Prostate gland (tissue), 2 donors: ENCODE data around the gene RIT2. TPM values are rescaled to one million over a fixed set of nuclear protein-coding genes. Genes with fewer than 3 reads are reported as not detected.
"Not testable (repeated sequence)": the region's sequence is repeated elsewhere in the genome, so short reads cannot be mapped to it uniquely, and the experiment has no call there.

Experiments used
- DNase-seq: peaks from one replicate; pipeline ENCODE4 v3.0.0-alpha.2; 2019; ENCODE audit warnings: low spot score
- H3K27ac ChIP-seq, 2 donors: fragments of 200-600 bp; sonication (generic); 2 replicates each; pipeline ENCODE4 v1.5.1; 2017 to 2019
- H3K27me3 ChIP-seq: fragments of 200-600 bp; sonication (generic); replicated peaks from 2 replicates; pipeline ENCODE4 v1.5.1; 2019; ENCODE audit not compliant: insufficient read depth
- H3K36me3 ChIP-seq, 2 donors: fragments of 200-600 bp; sonication (generic); 1 replicate in 1 of 2; 2 replicates in 1 of 2; pipeline versions ENCODE4 v1.5.1 to v1.8.1; 2017 to 2019
- H3K4me1 ChIP-seq: fragments of 200-600 bp; sonication (generic); replicated peaks from 2 replicates; pipeline ENCODE4 v1.5.1; 2019
- H3K4me3 ChIP-seq, 2 donors: fragments of 200-600 bp; sonication (generic); 2 replicates each; pipeline ENCODE4 v1.5.1; 2017 to 2019
- H3K9me3 ChIP-seq: fragments of 200-600 bp; sonication (generic); 2 replicates; pipeline ENCODE4 v1.5.1; 2017
- CTCF ChIP-seq, 4 experiments: fragments of 200-600 bp in 2 of 4; fragments of 450-650 bp in 2 of 4; sonication (generic) in 2 of 4; IDR thresholded peaks; 1 replicate in 3 of 4; 2 replicates in 1 of 4; pipeline ENCODE4 v1.5.1; 2016 to 2019; ENCODE audit warnings: antibody characterized with exemption in 4 of 4, mild to moderate bottlenecking in 2 of 4, moderate library complexity in 2 of 4
- POLR2A ChIP-seq: fragments of 450-650 bp; IDR thresholded peaks from one replicate; pipeline ENCODE4 v1.6.1; 2016; ENCODE audit warnings: antibody characterized with exemption, mild to moderate bottlenecking
- POLR2AphosphoS5 ChIP-seq: sonication (generic); formaldehyde crosslinking; IDR thresholded peaks from one replicate; pipeline ENCODE4 v1.6.1; 2017; ENCODE audit warnings: antibody characterized with exemption
- WGBS: methylation state at CpG from one replicate; pipeline ENCODE4 v1.1.5; 2018; 5-methylcytosine and 5-hydroxymethylcytosine counted together
- intact Hi-C: fragments of 100-400 bp; cut with DNase I; formaldehyde crosslinking; loops from one replicate; pipeline ENCODE4 v1.14.2; 2022
- total RNA-seq, 2 donors: library from RNA; depleted of rRNA; stranded (reverse); fragments of >200 nt; gene quantifications; one replicate each; pipeline ENCODE4 v1.1.0, GENCODE V29; 2016

Gene RIT2
- total RNA-seq, 2 donors from 2014 or later, result not detected

- no peak overlapping the region for H3K27ac ChIP-seq
- intact Hi-C loops, result no loop called here
- no peak for DNase-seq
- no peak for TF ChIP-seq CTCF (IDR thresholded peaks at IDR 0.05)
- no peak for TF ChIP-seq POLR2AphosphoS5
- TF ChIP-seq POLR2A, result no peak
- H3K36me3 ChIP-seq, result no peaks in the 10 kb centered on the region
- no peak overlapping the region for H3K4me3 ChIP-seq
- H3K9me3 ChIP-seq, result no peaks in the 10 kb centered on the region
- H3K27me3 ChIP-seq, result no peaks in the 10 kb centered on the region
- H3K4me1 ChIP-seq, result no peaks in the 10 kb centered on the region
These were observed 369.6 kb downstream of the RIT2 start for GRCh38 chr18:42745931-42746330.

GRCh38 chr18:42745171-42745570, 370.3 kb downstream of the RIT2 start:
- DNase-seq, result no peak
- H3K36me3 ChIP-seq, result no peaks in the 10 kb centered on the region
- H3K27ac ChIP-seq, result no peak overlapping the region
- intact Hi-C loops, result no loop called here
- H3K4me3 ChIP-seq, result no peak overlapping the region
- TF ChIP-seq CTCF (IDR thresholded peaks at IDR 0.05), result no peak
- TF ChIP-seq POLR2A, result no peak
- TF ChIP-seq POLR2AphosphoS5, result no peak
- H3K9me3 ChIP-seq, result no peaks in the 10 kb centered on the region
- H3K27me3 ChIP-seq, result no peaks in the 10 kb centered on the region
- no peaks in the 10 kb centered on the region for H3K4me1 ChIP-seq

- 73% methylated on average over 7 of the region's 7 CpGs for WGBS
- no peak for DNase-seq
- Histone ChIP-seq H3K4me1 (no peaks in the 10 kb centered on the region), H3K27me3 (no peaks in the 10 kb centered on the region), H3K9me3 (no peaks in the 10 kb centered on the region), H3K4me3 (no peak overlapping the region), H3K27ac (no peak overlapping the region), H3K36me3 (no peaks in the 10 kb centered on the region)
- TF ChIP-seq POLR2AphosphoS5 (no peak), CTCF (IDR thresholded peaks at IDR 0.05) (no peak), POLR2A (no peak)
- intact Hi-C loops, result no loop called here
These were observed 371.9 kb downstream of the RIT2 start for GRCh38 chr18:42743373-42744138.

GRCh38 chr18:42742969-42743368, 372.5 kb downstream of the RIT2 start:
- H3K27ac ChIP-seq, result no peak overlapping the region
- H3K9me3 ChIP-seq, result no peaks in the 10 kb centered on the region
- H3K4me3 ChIP-seq, result no peak overlapping the region
- no peak for TF ChIP-seq POLR2AphosphoS5
- no peak for TF ChIP-seq CTCF (IDR thresholded peaks at IDR 0.05)
- no peak for TF ChIP-seq POLR2A
- intact Hi-C loops, result no loop called here
- no peaks in the 10 kb centered on the region for H3K36me3 ChIP-seq
- no peaks in the 10 kb centered on the region for H3K4me1 ChIP-seq
- no peak for DNase-seq
- H3K27me3 ChIP-seq, result no peaks in the 10 kb centered on the region

GRCh38 chr18:42742474-42742873, 373.0 kb downstream of the RIT2 start:
- Histone ChIP-seq H3K4me3 (no peak overlapping the region), H3K4me1 (no peaks in the 10 kb centered on the region), H3K36me3 (no peaks in the 10 kb centered on the region), H3K27ac (no peak overlapping the region), H3K9me3 (no peaks in the 10 kb centered on the region), H3K27me3 (no peaks in the 10 kb centered on the region)
- intact Hi-C loops, result no loop called here
- no peak for DNase-seq
- TF ChIP-seq POLR2AphosphoS5, result no peak
- TF ChIP-seq CTCF (IDR thresholded peaks at IDR 0.05), result no peak
- TF ChIP-seq POLR2A, result no peak

- DNase-seq, H3K4me1 ChIP-seq, H3K36me3 ChIP-seq, H3K27me3 ChIP-seq, H3K4me3 ChIP-seq, H3K27ac ChIP-seq, H3K9me3 ChIP-seq, intact Hi-C loops: not testable (repeated sequence)
- WGBS, result 89% methylated on average over 12 of the region's 12 CpGs
These were observed 373.6 kb downstream of the RIT2 start for GRCh38 chr18:42741805-42742347.

- 61% methylated on average over 2 of the region's 2 CpGs for WGBS
- intact Hi-C loops, H3K4me3 ChIP-seq, H3K4me1 ChIP-seq, H3K36me3 ChIP-seq, H3K27me3 ChIP-seq, H3K27ac ChIP-seq, H3K9me3 ChIP-seq, DNase-seq: not testable (repeated sequence)
These were observed 374.2 kb downstream of the RIT2 start for GRCh38 chr18:42741299-42741698.
